GM23248 (cell line): ENCODE results near the gene POLDIP2. TPM values are rescaled to one million over a fixed set of nuclear protein-coding genes. Genes with fewer than 3 reads are reported as not detected.

ENCODE experiments used
- DNase-seq: peaks from one replicate; pipeline ENCODE4 v3.0.0-alpha.2; 2015
- H2AFZ ChIP-seq: fragments of 200-600 bp; sonication (generic); 2 replicates; pipeline ENCODE4 v1.6.1; 2016; ENCODE audit warnings: antibody characterized with exemption
- H3F3A ChIP-seq: fragments of 200-600 bp; sonication (generic); 2 replicates; pipeline ENCODE4 v1.6.1; 2016; ENCODE audit warnings: mild to moderate bottlenecking, antibody characterized with exemption, mixed run types; ENCODE audit not compliant: insufficient read depth
- H3K27ac ChIP-seq: fragments of 200-600 bp; sonication (generic); 2 replicates; pipeline ENCODE4 v1.5.1; 2016; ENCODE audit warnings: mild to moderate bottlenecking
- H3K27me3 ChIP-seq: fragments of 200-600 bp; sonication (generic); replicated peaks from 2 replicates; pipeline ENCODE4 v1.6.1; 2016; ENCODE audit warnings: mild to moderate bottlenecking; ENCODE audit not compliant: insufficient read depth
- H3K36me3 ChIP-seq: fragments of 200-600 bp; sonication (generic); 2 replicates; pipeline ENCODE4 v1.6.1; 2016; ENCODE audit warnings: low read depth, mild to moderate bottlenecking
- H3K4me1 ChIP-seq: fragments of 200-600 bp; sonication (generic); 2 replicates; pipeline ENCODE4 v1.6.1; 2016; ENCODE audit warnings: mild to moderate bottlenecking; ENCODE audit not compliant: insufficient read depth
- H3K4me2 ChIP-seq: fragments of 200-600 bp; sonication (generic); one replicate; pipeline ENCODE4 v1.6.1; 2016; ENCODE audit warnings: mild to moderate bottlenecking; ENCODE audit not compliant: unreplicated experiment
- H3K4me3 ChIP-seq: fragments of 200-600 bp; sonication (generic); 2 replicates; pipeline ENCODE4 v1.5.1; 2016; ENCODE audit warnings: mild to moderate bottlenecking
- H3K79me2 ChIP-seq: fragments of 200-600 bp; sonication (generic); 2 replicates; pipeline ENCODE4 v1.6.1; 2016; ENCODE audit warnings: mild to moderate bottlenecking; ENCODE audit not compliant: insufficient read depth
- H3K9ac ChIP-seq: fragments of 200-600 bp; sonication (generic); 2 replicates; pipeline ENCODE4 v1.6.1; 2016; ENCODE audit warnings: mild to moderate bottlenecking
- H3K9me2 ChIP-seq: fragments of 200-600 bp; sonication (generic); 2 replicates; pipeline ENCODE4 v1.6.1; 2016; ENCODE audit warnings: mixed run types, mild to moderate bottlenecking, moderate library complexity; ENCODE audit not compliant: insufficient read depth
- H3K9me3 ChIP-seq: fragments of 200-600 bp; sonication (generic); one replicate; pipeline ENCODE4 v1.6.1; 2017; ENCODE audit warnings: low read depth
- H4K20me1 ChIP-seq: fragments of 200-600 bp; sonication (generic); 2 replicates; pipeline ENCODE4 v1.6.0; 2016; ENCODE audit not compliant: insufficient read depth
- EZH2 ChIP-seq: fragments of 200-600 bp; sonication (generic); IDR thresholded peaks from 2 replicates; pipeline ENCODE4 v1.6.1; 2018; ENCODE audit warnings: antibody characterized with exemption, mild to moderate bottlenecking; ENCODE audit not compliant: insufficient read depth, poor library complexity, severe bottlenecking
- EZH2phosphoT487 ChIP-seq: fragments of 200-600 bp; sonication (generic); IDR thresholded peaks from 2 replicates; pipeline ENCODE4 v1.6.1; 2018; ENCODE audit warnings: antibody characterized with exemption, moderate library complexity, mild to moderate bottlenecking, low read depth; ENCODE audit not compliant: insufficient read depth
- WGBS, 2 experiments: methylation state at CpG; one replicate each; pipeline ENCODE4 v1.1.6; 2015 to 2017; ENCODE audit warnings: low lambda C conversion rate in 2 of 2, low coverage in 1 of 2; ENCODE audit errors: missing lambda C conversion rate in 2 of 2; 5-methylcytosine and 5-hydroxymethylcytosine counted together
- in situ Hi-C: fragments of 300-500 bp; cut with MboI; formaldehyde crosslinking; loops from 2 replicates; pipeline ENCODE4 v1.15.0; 2020
- polyA plus RNA-seq: library from polyadenylated mRNA; unstranded; fragments of >200 nt; fragmentation: Nextera tagmentation; extraction: Ambion mirVana; gene quantifications from 2 replicates; pipeline ENCODE4 v1.2.1, GENCODE V29; 2016
- total RNA-seq: library from RNA; depleted of rRNA; stranded (reverse); fragments of >200 nt; shearing (Covaris generic); gene quantifications from 2 replicates; pipeline ENCODE4 v1.2.3, GENCODE V29; 2014

The POLDIP2 gene
- total and polyA plus RNA-seq, 2 experiments from 2014 or later: 92.7 to 105 TPM

- Histone ChIP-seq H3K4me3 (no peak overlapping the region), H3K4me2 (no peak overlapping the region), H3K9me3 (no peaks in the 10 kb centered on the region), H3K9ac (no peak overlapping the region), H3K4me1 (peaks cover 17% of the 10 kb centered on the region), H3K27ac (no peak overlapping the region), H3F3A (peaks cover 13% of the 10 kb centered on the region), H4K20me1 (no peaks in the 10 kb centered on the region), H3K79me2 (no peaks in the 10 kb centered on the region), H3K36me3 (no peaks in the 10 kb centered on the region; the same call in 1 of the 2 replicates), H2AFZ (no peak overlapping the region), H3K27me3 (no peaks in the 10 kb centered on the region), H3K9me2 (no peaks in the 10 kb centered on the region)
- DNase-seq: peak; percentile 55
- no peak for TF ChIP-seq EZH2
- TF ChIP-seq EZH2phosphoT487: no peak
- 81 to 83% methylated on average over 7 of the region's 7 CpGs for WGBS, 2 experiments
- in situ Hi-C loops: no loop called here
Observed at GRCh38 chr17:28394337-28395116, 37.2 kb upstream of the POLDIP2 start.

GRCh38 chr17:28392491-28392890 is 35.2 kb upstream of the POLDIP2 start:
- TF ChIP-seq EZH2phosphoT487 (no peak), EZH2 (no peak)
- H3K27ac ChIP-seq: no peak overlapping the region
- H3K9me3 ChIP-seq: no peaks in the 10 kb centered on the region
- H3K36me3 ChIP-seq: peaks cover 8% of the 10 kb centered on the region; the same call in 1 of the 2 replicates
- H3K9me2 ChIP-seq: no peaks in the 10 kb centered on the region
- no peaks in the 10 kb centered on the region for H4K20me1 ChIP-seq
- H3K79me2 ChIP-seq: no peaks in the 10 kb centered on the region
- H3K27me3 ChIP-seq: no peaks in the 10 kb centered on the region
- H3K4me1 ChIP-seq: peaks cover 12% of the 10 kb centered on the region
- peak; percentile 76 for DNase-seq
- 21 to 29% methylated on average over 10 of the region's 10 CpGs for WGBS, 2 experiments
- H3K4me3 ChIP-seq: no peak overlapping the region
- peaks cover 13% of the 10 kb centered on the region for H3F3A ChIP-seq
- in situ Hi-C loops: no loop called here
- H3K4me2 ChIP-seq: no peak overlapping the region
- no peak overlapping the region for H3K9ac ChIP-seq
- H2AFZ ChIP-seq: no peak overlapping the region; the same call in 1 of the 2 replicates

- H3K79me2 ChIP-seq: no peaks in the 10 kb centered on the region
- no peaks in the 10 kb centered on the region for H4K20me1 ChIP-seq
- H3K27me3 ChIP-seq: no peaks in the 10 kb centered on the region
- no peak overlapping the region for H2AFZ ChIP-seq
- no peak overlapping the region for H3K4me2 ChIP-seq
- no peak overlapping the region for H3K27ac ChIP-seq
- no peak overlapping the region for H3K4me3 ChIP-seq
- in situ Hi-C loops: no loop called here
- H3K9me2 ChIP-seq: no peaks in the 10 kb centered on the region
- H3F3A ChIP-seq: peaks cover 13% of the 10 kb centered on the region
- H3K4me1 ChIP-seq: peaks cover 12% of the 10 kb centered on the region
- no peak for TF ChIP-seq EZH2phosphoT487
- no peak for TF ChIP-seq EZH2
- H3K9ac ChIP-seq: no peak overlapping the region
- H3K36me3 ChIP-seq: peaks cover 8% of the 10 kb centered on the region; the same call in 1 of the 2 replicates
- 62 to 75% methylated on average over 2 of the region's 2 CpGs for WGBS, 2 experiments
- H3K9me3 ChIP-seq: no peaks in the 10 kb centered on the region
- no peak for DNase-seq
Observed at GRCh38 chr17:28391401-28391800, 34.1 kb upstream of the POLDIP2 start.

- DNase-seq: no peak
- WGBS, 2 experiments: 100% methylated on average over 1 of the region's 1 CpG
- Histone ChIP-seq H3K27ac (no peak overlapping the region), H3K9me2 (no peaks in the 10 kb centered on the region), H3F3A (peaks cover 13% of the 10 kb centered on the region), H4K20me1 (no peaks in the 10 kb centered on the region), H3K9me3 (no peaks in the 10 kb centered on the region), H3K4me2 (no peak overlapping the region), H3K79me2 (no peaks in the 10 kb centered on the region), H3K4me1 (peaks cover 12% of the 10 kb centered on the region), H3K36me3 (peaks cover 8% of the 10 kb centered on the region; the same call in 1 of the 2 replicates), H3K4me3 (no peak overlapping the region), H3K9ac (no peak overlapping the region), H3K27me3 (no peaks in the 10 kb centered on the region), H2AFZ (no peak overlapping the region)
- in situ Hi-C loops: no loop called here
- no peak for TF ChIP-seq EZH2
Observed at GRCh38 chr17:28390984-28391383, 33.7 kb upstream of the POLDIP2 start.
